Colonic mucosa (tissue), 4 donors: Measurements from ENCODE around the gene FAM219A. TPM values are rescaled to one million over a fixed set of nuclear protein-coding genes. Genes with fewer than 3 reads are reported as not detected.

Experiments used
- DNase-seq: peaks from one replicate; pipeline ENCODE4 v3.0.0-alpha.2; 2020
- H3K27ac ChIP-seq: fragments of 200-600 bp; one replicate; pipeline ENCODE4 v1.8.0; 2021
- H3K27me3 ChIP-seq: fragments of 200-600 bp; one replicate; pipeline ENCODE4 v1.8.0; 2021
- H3K36me3 ChIP-seq: fragments of 200-600 bp; one replicate; pipeline ENCODE4 v1.8.0; 2021
- H3K4me1 ChIP-seq: fragments of 200-600 bp; one replicate; pipeline ENCODE4 v1.8.0; 2021; ENCODE audit warnings: mild to moderate bottlenecking
- H3K4me3 ChIP-seq: fragments of 200-600 bp; one replicate; pipeline ENCODE4 v1.8.0; 2021
- H3K9ac ChIP-seq, 2 donors: one replicate each; pipeline ENCODE4 v1.7.0; 2013; ENCODE audit warnings: control low read depth in 2 of 2, low read depth in 2 of 2, low read length in 2 of 2
- H3K9me3 ChIP-seq: fragments of 200-600 bp; one replicate; pipeline ENCODE4 v1.8.0; 2021
- CTCF ChIP-seq: fragments of 200-600 bp; IDR thresholded peaks from one replicate; pipeline ENCODE4 v1.8.0; 2022; ENCODE audit warnings: antibody characterized with exemption, mild to moderate bottlenecking
- intact Hi-C: fragments of 100-400 bp; cut with DNase I; formaldehyde crosslinking; loops from one replicate; pipeline ENCODE4 v1.14.1; 2022
- total RNA-seq, 2 donors: library from RNA; stranded (reverse); fragmentation: NEBNext Ultra II Directional in 1 of 2; extraction: Animal tissue kit (Norgen Biotek cat#: 25700) in 1 of 2; gene quantifications; one replicate each; pipeline ENCODE4 v1.2.1, GENCODE V29; 2021
- donor health status: healthy.
- donor health status: DM: no; HTN: no; CAD: no.
- donor health status: DM: no; HTN: no; CAD: no.

FAM219A gene
- total RNA-seq, 2 donors from 2014 or later: 6.3 to 7.5 TPM

GRCh38 chr9:34375901-34376595, 82.3 kb downstream of the FAM219A start:
- no peak for TF ChIP-seq CTCF
- peak; percentile 70 for DNase-seq
- Histone ChIP-seq H3K4me1 (peaks cover 8% of the 10 kb centered on the region), H3K4me3 (peak overlapping the region; percentile 63), H3K27me3 (no peaks in the 10 kb centered on the region), H3K27ac (peak overlapping the region; percentile 94), H3K9ac (peak overlapping the region; percentile 75 to 97), H3K9me3 (no peaks in the 10 kb centered on the region), H3K36me3 (no peaks in the 10 kb centered on the region)
- intact Hi-C loops: loop anchor here (5.0 kb wide), 1 partner anchor 119 kb away; no protein-coding TSS in a partner anchor

GRCh38 chr9:34374905-34375552, 83.3 kb downstream of the FAM219A start:
- DNase-seq: peak; percentile 87
- H3K4me3 ChIP-seq: peak overlapping the region; percentile 63
- H3K4me1 ChIP-seq: peaks cover 2% of the 10 kb centered on the region
- no peaks in the 10 kb centered on the region for H3K36me3 ChIP-seq
- peak overlapping the region; percentile 75 to 97 for H3K9ac ChIP-seq
- H3K27ac ChIP-seq: peak overlapping the region; percentile 94
- TF ChIP-seq CTCF: no peak
- H3K27me3 ChIP-seq: no peaks in the 10 kb centered on the region
- intact Hi-C loops: loop anchor here (5.0 kb wide), 1 partner anchor 118 kb away; no protein-coding TSS in a partner anchor
- H3K9me3 ChIP-seq: no peaks in the 10 kb centered on the region

GRCh38 chr9:34374339-34374738, 84.0 kb downstream of the FAM219A start:
- DNase-seq: no peak
- no peak for TF ChIP-seq CTCF
- Histone ChIP-seq H3K27ac (peak overlapping the region; percentile 94), H3K36me3 (no peaks in the 10 kb centered on the region), H3K4me3 (no peak overlapping the region), H3K4me1 (no peaks in the 10 kb centered on the region), H3K9ac (no peak overlapping the region), H3K27me3 (no peaks in the 10 kb centered on the region), H3K9me3 (no peaks in the 10 kb centered on the region)
- intact Hi-C loops: no loop called here

GRCh38 chr9:34373749-34374148, 84.6 kb downstream of the FAM219A start:
- H3K36me3 ChIP-seq: no peaks in the 10 kb centered on the region
- H3K9me3 ChIP-seq: no peaks in the 10 kb centered on the region
- intact Hi-C loops: no loop called here
- no peak overlapping the region for H3K27ac ChIP-seq
- no peak for DNase-seq
- no peaks in the 10 kb centered on the region for H3K27me3 ChIP-seq
- no peaks in the 10 kb centered on the region for H3K4me1 ChIP-seq
- TF ChIP-seq CTCF: no peak
- no peak overlapping the region for H3K9ac ChIP-seq
- H3K4me3 ChIP-seq: no peak overlapping the region

- no peaks in the 10 kb centered on the region for H3K36me3 ChIP-seq
- H3K27ac ChIP-seq: no peak overlapping the region
- no peak for DNase-seq
- no peak for TF ChIP-seq CTCF
- no peaks in the 10 kb centered on the region for H3K9me3 ChIP-seq
- no peaks in the 10 kb centered on the region for H3K27me3 ChIP-seq
- H3K4me3 ChIP-seq: no peak overlapping the region
- intact Hi-C loops: no loop called here
- no peaks in the 10 kb centered on the region for H3K4me1 ChIP-seq
- H3K9ac ChIP-seq: no peak overlapping the region
Observed at GRCh38 chr9:34372467-34373011, 85.8 kb downstream of the FAM219A start.
